K562 (cell line): ENCODE results near the gene PDE11A.

Experiments
- ARHGAP35 ChIP-seq: fragments of 450-650 bp; IDR thresholded peaks from 2 replicates; pipeline ENCODE4 v1.6.1; 2018; ENCODE audit not compliant: partially characterized antibody
- ATF7 ChIP-seq: fragments of 450-650 bp; IDR thresholded peaks from 2 replicates; pipeline ENCODE4 v1.7.1; 2014; ENCODE audit warnings: mild to moderate bottlenecking, moderate library complexity
- BACH1 ChIP-seq: fragments of 200-800 bp; sonication (Bioruptor generic); IDR thresholded peaks from 2 replicates; pipeline ENCODE4 v1.6.1; 2016; ENCODE audit warnings: missing genetic modification characterization, missing compliant biosample characterization
- CTCF ChIP-seq, 3 experiments: IDR thresholded peaks in 2 of 3; conservative IDR thresholded peaks in 1 of 3; 2 replicates each; pipeline ENCODE4 v1.5.1; 2011 to 2012; ENCODE audit warnings: low read length in 3 of 3, mild to moderate bottlenecking in 3 of 3, control low read depth in 2 of 3, improper control_type of control experiment in 1 of 3, inconsistent platforms in 1 of 3, low read depth in 1 of 3, mixed read lengths in 1 of 3, moderate library complexity in 1 of 3; ENCODE audit not compliant: insufficient read depth in 2 of 3
- GATA2 ChIP-seq: sonication (generic); formaldehyde crosslinking; IDR thresholded peaks from 2 replicates; pipeline ENCODE4 v1.4.0; 2020; ENCODE audit warnings: mild to moderate bottlenecking, missing genetic modification reagents
- KLF13 ChIP-seq: fragments of 450-650 bp; IDR thresholded peaks from 2 replicates; pipeline ENCODE4 v1.6.1; 2016; ENCODE audit warnings: missing genetic modification characterization, low read depth, mild to moderate bottlenecking, missing compliant biosample characterization, moderate library complexity, borderline replicate concordance
- MCM3 ChIP-seq: fragments of 450-650 bp; IDR thresholded peaks from 2 replicates; pipeline ENCODE4 v1.6.1; 2016
- MLLT1 ChIP-seq, 2 experiments: fragments of 450-650 bp; IDR thresholded peaks; 2 replicates each; pipeline ENCODE4 v1.6.1; 2016
- NFE2L1 ChIP-seq: fragments of 450-650 bp; IDR thresholded peaks from 2 replicates; pipeline ENCODE4 v1.6.1; 2016; ENCODE audit warnings: missing genetic modification characterization, low read depth, mild to moderate bottlenecking, missing compliant biosample characterization, moderate library complexity, borderline replicate concordance
- NKRF ChIP-seq: fragments of 450-650 bp; IDR thresholded peaks from 2 replicates; pipeline ENCODE4 v1.6.1; 2016; ENCODE audit warnings: borderline replicate concordance
- POLR2H ChIP-seq: IDR thresholded peaks from 2 replicates; pipeline ENCODE4 v1.6.1; 2016; ENCODE audit warnings: missing genetic modification characterization, low read depth, mild to moderate bottlenecking, control low read depth, missing compliant biosample characterization, moderate library complexity
- RCOR1 ChIP-seq, 2 experiments: IDR thresholded peaks; 2 replicates each; pipeline ENCODE4 v1.6.1; 2012; ENCODE audit warnings: low read depth in 2 of 2, low read length in 2 of 2, borderline replicate concordance in 1 of 2, improper control_type of control experiment in 1 of 2
- ZNF165 ChIP-seq: fragments of 250-450 bp; sonication (Bioruptor Pico); IDR thresholded peaks from 2 replicates; pipeline ENCODE4 v1.4.0; 2020; ENCODE audit warnings: borderline replicate concordance
- ZZZ3 ChIP-seq: fragments of 450-650 bp; IDR thresholded peaks from 2 replicates; pipeline ENCODE4 v1.6.1; 2016; ENCODE audit warnings: antibody characterized with exemption, mild to moderate bottlenecking, moderate library complexity

- no peak for TF ChIP-seq MCM3
- TF ChIP-seq NKRF: no peak
- TF ChIP-seq POLR2H (tag): no peak
- no peak; the same call in 1 of the 2 replicates for TF ChIP-seq ATF7
- no peak for TF ChIP-seq NFE2L1 (tag)
- TF ChIP-seq MLLT1 (IDR thresholded peaks at IDR 0.05): no peak
- TF ChIP-seq ZNF165: no peak
- no peak for TF ChIP-seq ARHGAP35
- peak; percentile 87 to 96 (median 96) for TF ChIP-seq CTCF (IDR thresholded peaks at IDR 0.05 in 2 of 3, conservative IDR thresholded peaks at IDR 0.05 in 1 of 3; ENCODE audit: insufficient read depth in 2 of 3, low read depth in 1 of 3, low read length in 3 of 3)
- TF ChIP-seq RCOR1 (IDR thresholded peaks at IDR 0.05; ENCODE audit: borderline replicate concordance in 1 of 2, low read depth in 2 of 2, low read length in 2 of 2): peak in 1 of 2 experiments; percentile 41; a peak in 1 of 4 replicates
- TF ChIP-seq KLF13 (tag): no peak
- no peak for TF ChIP-seq ZZZ3
- TF ChIP-seq GATA2: no peak
- TF ChIP-seq BACH1 (tag): no peak
These were observed 347.9 kb downstream of the PDE11A start for GRCh38 chr2:177724398-177725287.
